H1 (cell line): ENCODE data around the gene SP9. TPM values are rescaled to one million over a fixed set of nuclear protein-coding genes. Genes with fewer than 3 reads are reported as not detected.

Experiments
- CTCF ChIA-PET: fragments of 300-600 bp; sonication (Branson Sonifier 250); formaldehyde crosslinking; loops from one replicate; lab custom pipeline; 2021; ENCODE audit not compliant: partially characterized antibody; lab: Charles Lee
- POLR2A ChIA-PET: fragments of 300-600 bp; sonication (Branson Sonifier 250); formaldehyde crosslinking; loops from one replicate; lab custom pipeline; 2021; ENCODE audit warnings: inconsistent platforms; ENCODE audit not compliant: partially characterized antibody; lab: Charles Lee
- DNase-seq, 2 experiments: peaks; one replicate each; pipeline versions ENCODE4 v3.0.0 to v3.0.0-alpha.2; 2010 to 2022; ENCODE audit warnings: low spot score in 2 of 2, low read depth in 1 of 2, mixed read lengths in 1 of 2
- FAIRE-seq: peaks from 2 replicates; lab custom pipeline; 2011; peaks lifted over from hg19 to GRCh38; lab: Jason Lieb, UNC
- H2AFZ ChIP-seq: 2 replicates; pipeline ENCODE4 v1.8.1; 2012; ENCODE audit warnings: low read length, inconsistent platforms
- H2AK5ac ChIP-seq: 2 replicates; pipeline ENCODE4 v1.6.1; 2013; ENCODE audit warnings: low read depth, low read length
- H2BK120ac ChIP-seq: replicated peaks from 2 replicates; pipeline ENCODE3; 2013; ENCODE audit warnings: low read depth, low read length, inconsistent platforms
- H2BK12ac ChIP-seq: 2 replicates; pipeline ENCODE4 v1.6.1; 2013; ENCODE audit warnings: low read depth, low read length
- H2BK15ac ChIP-seq: 2 replicates; pipeline ENCODE4 v1.6.1; 2013; ENCODE audit warnings: low read length
- H2BK20ac ChIP-seq: 2 replicates; pipeline ENCODE4 v1.6.1; 2013; ENCODE audit warnings: low read length
- H2BK5ac ChIP-seq: 2 replicates; pipeline ENCODE4 v1.6.1; 2013; ENCODE audit warnings: low read depth, low read length
- H3K14ac ChIP-seq: 2 replicates; pipeline ENCODE4 v1.6.1; 2013; ENCODE audit warnings: inconsistent platforms; ENCODE audit not compliant: insufficient read length
- H3K18ac ChIP-seq: 2 replicates; pipeline ENCODE4 v1.6.1; 2013; ENCODE audit warnings: low read length; ENCODE audit errors: extremely low read depth
- H3K23ac ChIP-seq: 2 replicates; pipeline ENCODE4 v1.6.1; 2013; ENCODE audit warnings: inconsistent platforms; ENCODE audit not compliant: insufficient read length
- H3K23me2 ChIP-seq: 2 replicates; pipeline ENCODE4 v1.6.1; 2013; ENCODE audit warnings: low read depth, low read length
- H3K27ac ChIP-seq: 2 replicates; pipeline ENCODE4 v1.6.1; 2011; ENCODE audit warnings: low read depth, low read length, inconsistent platforms
- H3K27me3 ChIP-seq, 4 experiments: replicated peaks in 1 of 4; 1 replicate in 1 of 4; 2 replicates in 3 of 4; pipeline versions ENCODE4 v1.6.1 to v1.8.1; 2011 to 2013; ENCODE audit warnings: low read length in 3 of 4, mild to moderate bottlenecking in 3 of 4, inconsistent platforms in 2 of 4, mixed read lengths in 2 of 4, moderate library complexity in 1 of 4; ENCODE audit not compliant: control insufficient read depth in 3 of 4, insufficient read depth in 3 of 4; ENCODE audit errors: extremely low read depth in 1 of 4
- H3K36me3 ChIP-seq, 4 experiments: 2 replicates each; pipeline versions ENCODE4 v1.6.1 to v1.8.1; 2011 to 2013; ENCODE audit warnings: mild to moderate bottlenecking in 4 of 4, low read length in 3 of 4, moderate library complexity in 2 of 4, control low read depth in 1 of 4, inconsistent platforms in 1 of 4; ENCODE audit not compliant: insufficient read depth in 4 of 4, control insufficient read depth in 2 of 4
- H3K4ac ChIP-seq: replicated peaks from 2 replicates; pipeline ENCODE3; 2013; ENCODE audit warnings: low read length, low read depth, mixed read lengths, inconsistent platforms; ENCODE audit not compliant: insufficient read length
- H3K4me1 ChIP-seq, 4 experiments: replicated peaks in 1 of 4; 1 replicate in 1 of 4; 2 replicates in 3 of 4; pipeline versions ENCODE4 v1.6.1 to v1.8.1; 2011 to 2013; ENCODE audit warnings: low read length in 3 of 4, inconsistent platforms in 2 of 4, mixed read lengths in 1 of 4; ENCODE audit not compliant: insufficient read depth in 4 of 4, control insufficient read depth in 3 of 4
- H3K4me2 ChIP-seq, 2 experiments: 2 replicates each; pipeline versions ENCODE4 v1.6.1 to v1.8.1; 2011 to 2013; ENCODE audit warnings: low read depth in 2 of 2, low read length in 2 of 2, control low read depth in 1 of 2, inconsistent platforms in 1 of 2, mild to moderate bottlenecking in 1 of 2; ENCODE audit not compliant: insufficient read depth in 1 of 2
- H3K4me3 ChIP-seq, 4 experiments: fragments of 200-600, 300-600 bp in 1 of 4; sonication (generic), shearing (Covaris generic), sonication (Bioruptor Twin) in 1 of 4; 2 replicates each; pipeline versions ENCODE4 v1.5.1 to v1.8.1; 2011 to 2016; ENCODE audit warnings: low read length in 4 of 4, low read depth in 3 of 4, control low read depth in 2 of 4, inconsistent platforms in 2 of 4, mild to moderate bottlenecking in 2 of 4, mixed read lengths in 1 of 4, moderate library complexity in 1 of 4; ENCODE audit not compliant: insufficient read depth in 2 of 4; ENCODE audit errors: extremely low read depth in 1 of 4
- H3K56ac ChIP-seq: replicated peaks from 2 replicates; pipeline ENCODE3; 2013; ENCODE audit warnings: low read depth, mild to moderate bottlenecking, mixed read lengths, low read length, inconsistent platforms; ENCODE audit not compliant: insufficient read length
- H3K79me1 ChIP-seq: 2 replicates; pipeline ENCODE4 v1.6.1; 2013; ENCODE audit warnings: low read depth, low read length, control low read depth
- H3K79me2 ChIP-seq, 2 experiments: 2 replicates each; pipeline versions ENCODE4 v1.6.1 to v1.8.1; 2012 to 2013; ENCODE audit warnings: low read length in 2 of 2, mild to moderate bottlenecking in 2 of 2, inconsistent platforms in 1 of 2; ENCODE audit not compliant: insufficient read depth in 2 of 2, control insufficient read depth in 1 of 2
- H3K9ac ChIP-seq, 4 experiments: replicated peaks in 1 of 4; 1 replicate in 1 of 4; 2 replicates in 3 of 4; pipeline versions ENCODE4 v1.6.1 to v1.8.1; 2011 to 2013; ENCODE audit warnings: low read depth in 3 of 4, low read length in 3 of 4, control low read depth in 2 of 4, mild to moderate bottlenecking in 2 of 4, moderate library complexity in 2 of 4, inconsistent platforms in 1 of 4; ENCODE audit errors: extremely low read depth in 1 of 4
- H3K9me3 ChIP-seq, 2 experiments: 2 replicates each; pipeline versions ENCODE4 v1.6.1 to v1.8.1; 2012 to 2013; ENCODE audit warnings: mild to moderate bottlenecking in 2 of 2, moderate library complexity in 2 of 2, control low read depth in 1 of 2, inconsistent platforms in 1 of 2, low read depth in 1 of 2, low read length in 1 of 2, mixed read lengths in 1 of 2; ENCODE audit not compliant: insufficient read depth in 2 of 2
- H4K20me1 ChIP-seq, 2 experiments: replicated peaks in 1 of 2; 2 replicates each; pipeline versions ENCODE3 to v1.8.1; 2011 to 2013; ENCODE audit warnings: inconsistent platforms in 2 of 2, low read length in 2 of 2, mild to moderate bottlenecking in 1 of 2; ENCODE audit not compliant: insufficient read depth in 2 of 2, control insufficient read depth in 1 of 2
- H4K5ac ChIP-seq: 2 replicates; pipeline ENCODE4 v1.6.1; 2013; ENCODE audit warnings: low read length, low read depth, mixed read lengths, inconsistent platforms; ENCODE audit not compliant: insufficient read length
- H4K8ac ChIP-seq: 2 replicates; pipeline ENCODE4 v1.8.0; 2013; ENCODE audit warnings: mild to moderate bottlenecking, moderate library complexity, low read length, inconsistent platforms; ENCODE audit not compliant: insufficient read depth; ENCODE audit errors: extremely low read depth
- H4K91ac ChIP-seq: replicated peaks from 2 replicates; pipeline ENCODE3; 2013; ENCODE audit warnings: low read length, mixed read lengths, inconsistent platforms; ENCODE audit not compliant: insufficient read length
- KDM5A ChIP-seq: fragments of 200-600 bp; IDR thresholded peaks from 2 replicates; pipeline ENCODE4 v1.7.1; 2012; ENCODE audit warnings: mild to moderate bottlenecking, low read length, inconsistent platforms, mixed read lengths
- RFX5 ChIP-seq: IDR thresholded peaks from 2 replicates; pipeline ENCODE4 v1.6.1; 2011; ENCODE audit warnings: low read depth, low read length, improper control_type of control experiment, borderline replicate concordance
- WGBS, 2 experiments: shearing (Covaris generic) in 1 of 2; methylation state at CpG; one replicate each; pipeline versions ENCODE4 v1.1.6 to v1.1.7; 2013 to 2015; ENCODE audit warnings: low lambda C conversion rate in 2 of 2, mixed read lengths in 2 of 2, inconsistent platforms in 1 of 2, low coverage in 1 of 2, missing lambda C conversion rate in 1 of 2; ENCODE audit not compliant: insufficient replicate concordance in 2 of 2, insufficient coverage in 1 of 2, insufficient read length in 1 of 2; ENCODE audit errors: extremely low coverage in 1 of 2, missing lambda C conversion rate in 1 of 2; 5-methylcytosine and 5-hydroxymethylcytosine counted together
- polyA plus RNA-seq, 7 experiments: library from polyadenylated mRNA; depleted of rRNA in 3 of 7; stranded (reverse) in 5 of 7; unstranded in 2 of 7; fragments of >200 nt in 5 of 7; fragments of 200-250 nt in 2 of 7; gene quantifications; 1 replicate in 5 of 7; 2 replicates in 1 of 7; 4 replicates in 1 of 7; pipeline versions ENCODE4 v1.2.1 to v1.2.3, GENCODE V29; 2011 to 2013; ENCODE audit warnings: missing spikeins in 2 of 7, mixed read lengths in 2 of 7
- total RNA-seq: library from RNA; stranded (reverse); fragmentation: NEBNext Ultra II Directional; extraction: Animal tissue kit (Norgen Biotek cat#: 25700); gene quantifications from 2 replicates; pipeline ENCODE4 v1.2.1, GENCODE V29; 2021

Gene SP9
- total and polyA plus RNA-seq, 2 of the 8 experiments (the other 6 are each of a cell fraction or from before 2014, with no cell fraction given): 0.03 to 0.11 TPM

GRCh38 chr2:174365571-174365970, 30.8 kb downstream of the SP9 start:
- Histone ChIP-seq H3K9ac (no peak overlapping the region), H2BK120ac (no peak overlapping the region), H3K23ac (no peak overlapping the region), H3K56ac (no peak overlapping the region), H4K20me1 (no peaks in the 10 kb centered on the region), H2AFZ (no peak overlapping the region), H3K14ac (no peak overlapping the region), H3K79me2 (no peaks in the 10 kb centered on the region), H3K27ac (no peak overlapping the region), H4K91ac (no peak overlapping the region), H3K4me1 (no peaks in the 10 kb centered on the region), H4K8ac (no peak overlapping the region), H3K18ac (no peak overlapping the region), H3K4ac (no peak overlapping the region), H2BK5ac (no peak overlapping the region), H4K5ac (no peak overlapping the region), H2BK12ac (no peak overlapping the region), H3K4me2 (no peak overlapping the region), H3K36me3 (peaks cover 0 to 18% (median 0%) of the 10 kb centered on the region in 4 experiments; a peak in 3 of 8 replicates), H3K9me3 (peaks cover 12 to 13% of the 10 kb centered on the region in 2 experiments; a peak in 3 of 4 replicates), H3K23me2 (no peaks in the 10 kb centered on the region), H2BK20ac (no peak overlapping the region), H3K4me3 (no peak overlapping the region), H2BK15ac (no peak overlapping the region), H2AK5ac (no peak overlapping the region), H3K79me1 (no peaks in the 10 kb centered on the region), H3K27me3 (no peaks in the 10 kb centered on the region)
- DNase-seq (no peak), FAIRE-seq (no peak)
- POLR2A ChIA-PET: no interaction called here
- 100% methylated on average over 2 of the region's 2 CpGs; no CpG with 5 or more reads in 1 of the 2 experiments for WGBS, 2 experiments
- CTCF ChIA-PET: interaction anchor here (0.5 kb wide), 1 partner anchor 149 kb away, joined by 3 read pairs; no protein-coding TSS in a partner anchor
- TF ChIP-seq RFX5: no peak
- no peak for TF ChIP-seq KDM5A
